ENCODE measurements around the gene CD207.
"Not testable (repeated sequence)": the region's sequence is repeated elsewhere in the genome, so short reads cannot be mapped to it uniquely, and the experiment has no call there.

The CD207 gene

DNA sequence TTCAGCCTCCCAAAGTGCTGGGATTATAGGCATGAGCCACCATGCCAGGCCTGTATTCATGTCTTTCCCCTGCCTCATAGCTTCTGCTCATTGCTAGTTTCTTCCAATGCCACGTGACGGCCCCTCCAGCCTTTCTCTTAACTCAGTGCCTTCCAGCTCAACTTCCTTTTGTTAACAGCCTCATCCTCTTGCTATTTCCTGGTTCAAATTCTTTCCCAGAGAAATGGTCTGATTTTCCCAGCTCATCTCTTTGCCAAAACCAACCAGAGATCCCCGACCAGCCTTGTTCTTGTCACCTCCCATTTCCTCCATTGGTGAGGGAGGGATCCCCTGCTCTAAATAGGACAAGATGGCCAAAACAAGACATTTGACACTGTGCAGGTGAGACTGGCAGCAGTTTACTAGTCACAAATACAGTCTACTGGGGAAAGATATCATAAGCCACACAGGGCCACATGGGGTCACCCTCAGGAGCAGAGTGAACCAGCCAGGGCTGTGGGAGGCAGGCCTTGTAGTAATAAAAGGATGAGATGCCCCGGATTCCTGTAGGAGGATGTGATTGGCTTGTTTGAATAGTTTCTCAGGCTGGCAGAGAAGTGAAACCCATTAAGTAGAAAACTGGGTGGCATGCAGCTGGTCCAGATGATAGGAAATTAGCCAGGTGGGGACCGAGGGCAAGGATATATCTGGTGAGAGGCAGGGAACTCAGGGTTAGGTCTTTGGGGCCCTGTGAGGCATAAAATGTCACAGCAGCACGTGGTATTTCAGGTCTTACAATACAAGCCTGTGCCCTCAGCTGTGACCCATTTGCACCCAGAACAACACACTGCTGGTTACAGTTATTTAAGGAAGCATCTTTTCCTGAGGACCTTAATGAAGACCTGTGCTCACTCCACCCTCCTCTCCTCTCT lies 6.4 kb downstream of the CD207 start:
- no peak for DNase-seq (ENCODE audit: low read depth)

DNA sequence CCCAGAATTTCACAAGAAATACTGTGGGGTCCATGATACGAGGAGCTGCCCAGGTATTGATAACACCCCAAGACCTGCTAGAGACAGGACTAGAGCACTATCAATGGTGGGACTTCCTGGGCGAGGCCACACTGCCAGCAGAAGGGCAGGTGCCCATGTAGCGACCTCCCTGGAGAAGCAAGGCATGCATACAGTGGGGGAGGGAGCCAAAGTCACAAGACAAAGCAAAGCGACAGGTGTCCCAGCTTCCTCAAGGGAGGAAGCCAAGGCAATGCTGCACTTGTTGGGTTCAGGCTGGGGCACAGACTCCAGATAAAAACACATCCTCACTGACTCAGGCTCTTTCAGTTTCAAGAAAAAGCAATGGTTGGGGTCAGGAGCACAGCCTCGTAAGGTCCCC lies 7.5 kb downstream of the CD207 start:
- DNase-seq (ENCODE audit: low read depth), result no peak

DNA sequence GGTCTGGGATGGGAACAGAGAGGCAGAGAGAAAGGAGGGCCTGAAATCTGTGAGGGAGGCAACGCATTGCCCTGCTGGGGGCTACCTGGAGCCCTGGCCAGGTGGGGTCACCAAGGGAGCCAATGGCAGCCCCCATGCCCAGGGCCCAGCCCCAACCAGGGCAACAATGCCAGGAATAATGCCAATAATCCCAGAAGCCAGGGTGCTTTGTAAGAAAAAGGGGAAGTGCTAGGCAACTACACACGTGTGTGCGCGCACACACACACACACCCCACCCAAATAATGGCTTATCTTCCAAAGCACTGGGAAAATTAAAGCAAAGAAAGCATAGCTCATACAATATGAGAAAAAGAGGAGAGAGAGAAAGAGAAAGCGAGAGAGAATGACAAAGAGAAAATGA lies 8.2 kb downstream of the CD207 start:
- no peak for DNase-seq (ENCODE audit: low read depth)

DNA sequence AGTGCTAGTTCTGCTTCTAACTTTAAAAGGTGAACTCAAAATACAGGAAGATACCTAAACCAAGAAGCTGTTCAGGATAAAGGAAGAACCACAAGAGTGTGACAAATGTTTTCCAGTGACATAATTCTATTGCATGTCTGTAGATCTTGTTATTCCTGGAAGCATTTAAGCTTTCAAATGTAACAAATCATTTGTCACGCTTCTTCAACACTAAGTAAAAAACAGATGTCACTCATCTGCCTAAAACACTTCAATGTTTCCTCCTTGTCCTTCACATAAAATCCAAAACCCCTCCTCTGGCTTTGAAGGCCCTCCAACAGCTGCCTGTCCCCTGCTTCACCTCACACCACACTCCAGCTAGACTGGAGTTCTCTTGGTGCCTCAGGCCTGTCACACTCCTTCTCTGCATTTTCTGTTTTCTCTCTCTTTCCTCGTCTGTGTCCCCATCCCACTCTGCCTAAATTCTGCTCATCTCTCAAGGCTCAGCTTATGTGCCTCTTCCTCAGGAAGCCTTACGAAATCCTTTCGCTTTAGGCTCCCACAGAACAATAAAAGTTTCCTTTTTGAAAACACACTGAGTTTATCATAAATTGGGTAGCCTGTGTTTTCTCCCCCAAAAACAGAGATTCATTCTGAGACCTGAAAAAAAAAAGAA lies 8.8 kb downstream of the CD207 start:
- DNase-seq (ENCODE audit: low read depth), result no peak

DNA sequence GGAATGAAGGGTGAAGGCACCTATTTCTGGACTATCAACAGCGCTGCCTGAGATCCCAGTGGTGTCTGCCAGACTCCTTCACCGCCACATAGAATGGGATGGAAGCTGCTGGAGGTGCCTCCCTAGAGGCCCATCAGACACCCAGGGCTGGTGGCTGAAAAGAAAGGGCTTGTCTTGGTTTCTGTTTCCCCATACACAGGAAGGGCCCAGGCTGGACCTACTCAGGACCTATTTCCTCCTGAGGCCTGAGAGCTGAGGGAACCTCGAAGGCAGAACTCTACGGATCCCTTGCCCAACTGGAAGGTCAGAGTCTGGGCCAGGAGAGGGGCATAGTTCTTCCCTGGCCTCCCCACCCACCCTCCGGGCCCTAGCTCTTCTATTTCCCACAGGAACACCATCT lies 12.4 kb downstream of the CD207 start:
- no peak for DNase-seq (ENCODE audit: low read depth)

DNA sequence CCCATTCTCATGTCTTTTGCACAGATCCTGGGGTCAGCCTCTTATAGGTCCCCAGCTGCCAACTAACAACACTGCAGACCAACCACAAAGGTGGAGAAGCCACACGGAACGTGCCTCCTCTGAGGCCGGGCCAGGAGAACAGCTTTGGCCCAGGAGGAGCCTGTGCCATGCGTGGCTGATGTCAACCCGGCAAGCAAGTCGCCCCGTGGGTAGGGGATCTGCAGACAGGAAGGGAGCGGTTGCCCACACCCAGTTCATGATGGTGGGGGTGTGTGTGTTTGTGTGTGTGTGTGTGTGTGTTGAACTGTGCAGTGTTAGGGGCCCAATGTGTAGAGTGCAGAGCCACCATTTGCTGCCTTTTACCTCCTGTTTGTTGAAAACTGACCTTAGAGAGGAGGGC lies 12.8 kb downstream of the CD207 start:
- DNase-seq (ENCODE audit: low read depth), result no peak

DNA sequence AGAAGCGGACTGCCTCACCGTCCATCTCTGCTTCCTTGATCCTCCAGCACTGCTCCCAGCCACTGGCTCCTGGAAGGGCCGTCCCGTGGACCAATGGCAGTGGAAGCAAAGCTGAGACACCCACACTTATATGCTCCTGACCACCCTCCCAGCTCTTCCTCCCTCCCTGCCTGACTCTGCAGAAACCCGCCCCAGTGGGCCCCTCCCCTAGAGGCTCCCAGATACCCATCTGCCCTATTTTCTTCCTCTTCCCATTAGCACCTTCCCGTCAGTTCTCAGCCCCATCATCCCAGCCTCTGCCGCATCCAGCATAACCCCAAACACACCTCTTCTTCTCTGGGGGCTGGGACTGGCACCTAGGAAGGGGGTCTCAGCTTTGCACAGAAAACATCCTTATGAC lies 15.1 kb downstream of the CD207 start, which contains the start of gene CLEC4F:
TSS of gene CLEC4F (minus strand) at position 101 of the 400 bp plus-strand sequence. CDS start at position 25, 76 bp downstream.
- DNase-seq (ENCODE audit: low read depth), result no peak

DNA sequence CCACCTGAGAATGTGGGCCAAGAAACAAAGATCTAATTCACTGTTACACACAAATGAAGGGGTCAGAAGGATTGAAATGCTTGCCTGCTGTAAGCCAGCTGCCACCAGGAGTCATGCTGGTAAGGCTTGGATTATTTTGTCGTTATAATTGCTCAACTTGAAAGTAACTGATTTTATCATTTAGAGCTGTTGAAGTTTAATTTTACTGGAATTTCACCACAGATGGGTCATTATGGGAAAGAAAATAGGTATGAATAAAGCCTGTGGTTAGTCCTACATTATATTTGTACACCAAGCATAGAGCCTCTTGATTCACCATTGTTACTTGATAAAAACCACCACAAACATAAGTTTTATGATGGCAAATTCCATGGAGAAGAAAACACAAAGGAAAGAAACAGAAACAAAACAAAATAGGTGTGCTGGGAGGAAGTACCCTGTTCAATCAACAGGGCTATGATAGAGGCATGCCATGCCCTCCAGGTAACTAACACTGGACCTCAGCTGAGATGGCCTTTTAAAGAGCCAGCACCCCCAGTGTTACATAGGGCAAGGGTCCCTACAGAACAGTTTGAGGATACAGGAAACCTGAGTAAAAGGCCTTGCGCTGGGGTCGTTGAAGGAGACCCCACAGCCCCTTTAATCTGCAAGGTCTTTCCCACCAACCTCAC lies 18.2 kb downstream of the CD207 start:
- DNase-seq (ENCODE audit: low read depth), result no peak

DNA sequence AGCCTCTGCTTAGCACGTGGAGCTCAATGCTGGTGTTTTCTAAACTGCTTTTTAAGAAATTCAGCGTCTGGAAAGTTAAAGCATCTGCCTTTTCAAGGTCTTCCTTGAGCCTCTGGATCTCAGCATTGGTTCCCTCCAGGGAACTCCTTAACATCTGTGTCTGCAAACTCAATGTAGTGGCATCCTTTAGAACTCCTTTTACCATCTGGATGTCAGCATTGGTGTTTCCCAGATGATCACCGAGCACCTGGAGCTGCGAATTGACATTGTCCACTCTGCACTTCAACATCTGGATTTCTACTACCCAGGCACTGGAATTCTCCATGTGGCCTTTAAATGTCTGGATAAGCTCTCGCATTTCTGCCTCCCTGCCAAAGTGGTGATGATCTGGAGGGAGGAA lies 18.9 kb downstream of the CD207 start:
- no peak for DNase-seq (ENCODE audit: low read depth)

DNA sequence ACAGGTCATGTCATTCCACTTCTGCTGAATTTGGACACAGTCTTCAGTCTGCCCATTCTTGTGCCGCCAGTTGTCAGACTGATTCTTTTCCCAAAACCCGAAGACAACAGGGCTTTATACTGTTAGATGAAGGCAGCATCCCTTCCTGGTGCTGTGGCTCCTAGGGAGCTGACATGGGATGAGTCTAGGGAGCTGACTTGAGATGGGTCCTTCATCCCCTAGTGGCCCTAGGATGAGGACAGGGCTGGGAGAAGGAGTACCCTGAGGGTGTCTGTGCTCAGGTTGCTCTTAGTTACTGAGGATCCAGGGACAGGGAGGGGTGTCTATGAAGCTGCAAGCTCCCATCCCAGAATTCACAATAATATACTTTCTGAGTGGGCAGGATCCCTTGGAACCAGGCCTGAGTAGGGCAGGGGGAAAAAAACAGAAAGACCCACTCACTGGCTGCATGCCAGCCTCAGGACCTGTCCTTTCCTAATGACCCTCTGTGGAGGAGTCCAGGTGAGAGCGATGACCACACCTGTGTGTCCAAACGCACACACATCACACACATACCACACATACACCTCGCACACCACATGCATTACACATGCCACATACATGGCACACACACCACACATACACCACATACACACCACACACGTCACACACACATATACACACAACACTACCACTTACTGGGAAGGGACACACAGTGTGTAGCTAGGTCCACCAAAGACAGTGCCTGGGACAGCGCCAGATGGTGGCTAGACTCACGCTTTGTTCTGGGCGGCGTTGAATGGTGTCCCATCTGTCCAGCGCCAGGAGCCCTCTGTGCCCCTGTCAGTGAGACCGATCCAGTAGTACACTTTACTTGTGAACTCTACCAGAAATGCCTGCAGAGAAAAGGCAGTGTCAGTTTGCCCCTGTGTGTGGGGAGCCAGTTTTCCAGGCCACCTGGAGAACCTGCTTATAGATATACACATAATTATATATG lies 26.3 kb downstream of the CD207 start:
- no peak for DNase-seq (ENCODE audit: low read depth)

DNA sequence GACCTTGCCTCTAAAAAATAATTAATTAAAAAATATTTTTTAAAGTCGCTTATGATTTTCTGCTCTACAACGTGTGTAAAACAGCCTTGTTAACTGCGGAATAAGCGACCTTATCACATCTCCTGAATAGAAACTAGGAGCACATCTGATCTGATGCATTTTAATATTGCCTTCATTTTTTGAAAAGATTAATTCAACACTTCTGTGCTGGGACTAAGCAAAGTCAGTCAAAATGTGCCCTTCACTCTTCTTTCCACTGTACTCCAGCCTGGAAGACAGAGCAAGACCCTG lies 27.8 kb downstream of the CD207 start:
- DNase-seq (ENCODE audit: low read depth), result no peak

DNA sequence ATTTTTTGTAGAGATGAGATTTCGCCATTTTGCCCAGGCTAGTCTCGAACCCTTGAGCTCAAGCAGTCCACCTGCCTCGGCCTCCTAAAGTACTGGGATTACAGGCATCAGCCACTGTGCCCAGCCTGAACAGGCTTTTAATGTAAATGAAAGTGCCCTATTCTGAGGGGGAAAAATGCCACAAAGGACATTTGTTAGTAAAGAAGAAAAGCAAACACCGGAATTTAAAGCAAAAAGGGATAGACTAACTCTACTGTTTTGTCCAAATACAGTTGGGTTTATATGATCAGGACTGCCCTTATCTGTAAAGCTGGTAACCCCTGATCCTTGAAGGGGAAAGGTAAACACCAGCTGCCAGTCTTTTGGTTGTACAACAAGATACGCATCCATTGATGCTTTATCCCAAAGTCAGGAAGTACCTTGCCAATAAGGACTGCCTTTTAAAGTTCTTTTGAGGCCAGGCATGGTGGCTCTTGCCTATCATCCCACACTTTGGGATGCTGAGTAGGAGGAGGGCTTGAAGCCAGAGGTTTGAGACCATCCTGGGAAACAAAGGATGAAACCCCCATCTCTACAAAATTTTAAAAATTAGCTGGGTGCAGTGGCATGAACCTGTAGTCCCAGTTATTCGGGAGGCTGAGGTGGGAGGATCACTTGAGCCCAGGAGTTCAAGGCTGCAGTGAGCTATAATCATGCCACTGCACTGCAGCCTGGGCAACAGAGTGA lies 28.4 kb downstream of the CD207 start:
- DNase-seq (ENCODE audit: low read depth), result no peak

DNA sequence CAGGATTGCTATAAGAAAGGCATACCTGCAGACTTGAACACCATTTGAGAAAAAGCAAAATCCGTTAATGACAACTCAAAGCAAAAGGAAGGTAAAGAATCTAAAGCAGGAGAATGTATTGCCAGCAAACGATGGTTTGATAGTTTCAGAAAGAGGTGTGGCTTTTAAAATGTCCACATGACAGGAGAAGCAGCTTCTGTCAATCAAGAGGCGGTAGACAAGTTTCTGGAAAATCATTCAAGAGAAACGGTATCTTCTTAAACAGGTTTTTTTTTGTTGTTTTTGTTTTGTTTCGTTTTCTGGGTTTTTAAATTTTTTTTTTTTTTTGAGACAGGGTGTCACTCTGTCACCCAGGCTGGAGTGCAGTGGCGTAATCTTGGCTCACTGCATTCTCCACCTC lies 29.0 kb downstream of the CD207 start:
- DNase-seq (ENCODE audit: low read depth), result no peak

DNA sequence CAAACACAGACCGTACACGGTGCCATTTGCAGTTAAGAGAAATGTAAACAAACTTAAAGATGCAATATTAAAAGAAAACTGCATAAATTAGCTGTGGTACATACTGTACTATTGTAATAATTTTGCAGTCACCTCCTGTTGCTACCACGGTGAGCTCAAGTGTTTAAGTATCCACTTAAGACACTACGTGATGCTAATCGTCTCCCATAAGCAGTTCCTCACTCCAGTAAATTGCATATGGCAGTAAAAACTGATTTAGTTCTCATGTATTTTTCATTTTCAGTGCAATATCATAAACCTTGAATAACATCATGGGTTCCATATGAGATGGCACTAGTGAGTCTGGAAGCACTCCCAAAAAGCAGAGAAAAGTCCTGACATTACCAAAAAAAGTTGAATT lies 29.6 kb downstream of the CD207 start:
- DNase-seq (ENCODE audit: low read depth), result no peak

DNA sequence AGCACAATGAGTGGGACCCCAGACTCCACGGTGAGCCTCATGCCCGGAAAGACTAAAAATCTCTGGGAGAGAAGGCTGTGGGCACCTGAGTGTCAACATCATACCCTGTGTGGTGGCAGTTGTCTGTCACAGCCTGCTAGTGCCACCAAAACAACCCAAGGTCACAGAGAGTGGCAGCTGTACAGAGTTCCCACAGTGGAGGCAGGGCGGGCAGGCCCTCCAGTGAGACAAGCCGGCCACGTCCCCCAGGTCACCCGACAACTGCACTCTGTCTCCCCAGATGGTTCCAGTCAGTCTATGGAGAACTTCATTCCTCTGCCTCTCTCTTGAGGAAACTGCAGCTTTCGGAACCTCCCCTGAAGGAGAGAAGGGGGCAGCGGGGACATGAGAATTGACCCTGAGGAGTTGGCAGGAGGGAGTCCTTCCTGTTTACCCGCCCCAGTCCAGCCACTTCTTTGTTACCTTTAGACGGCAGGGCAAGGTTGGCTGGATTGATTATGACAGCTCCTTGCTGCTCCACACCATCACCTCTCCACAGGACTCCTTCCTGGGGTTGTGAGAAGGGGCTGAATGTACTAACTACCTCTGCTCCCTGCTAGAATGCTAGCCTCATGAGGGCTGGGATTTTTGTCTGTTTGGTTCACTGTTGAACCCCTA lies 33.9 kb downstream of the CD207 start:
- no peak for DNase-seq (ENCODE audit: low read depth)

DNA sequence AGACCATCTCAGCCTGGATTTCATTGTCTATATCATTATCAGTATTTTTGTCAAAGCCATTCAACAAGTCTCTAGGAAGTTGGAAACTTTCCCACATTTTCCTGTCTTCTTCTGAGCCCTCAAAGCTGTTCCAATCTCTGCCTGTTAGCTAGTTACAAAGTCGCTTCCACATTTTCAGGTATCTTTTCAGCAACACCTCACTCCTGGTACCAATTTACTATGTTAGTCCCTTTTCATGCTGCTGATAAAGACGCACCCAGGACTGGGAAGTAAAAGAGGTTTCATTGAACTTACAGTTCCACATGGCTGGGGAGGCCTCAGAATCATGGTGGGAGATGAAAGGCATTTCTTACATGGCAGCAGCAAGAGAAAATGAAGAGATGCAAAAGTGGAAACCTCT lies 35.9 kb downstream of the CD207 start:
- no peak for DNase-seq (ENCODE audit: low read depth)

DNA sequence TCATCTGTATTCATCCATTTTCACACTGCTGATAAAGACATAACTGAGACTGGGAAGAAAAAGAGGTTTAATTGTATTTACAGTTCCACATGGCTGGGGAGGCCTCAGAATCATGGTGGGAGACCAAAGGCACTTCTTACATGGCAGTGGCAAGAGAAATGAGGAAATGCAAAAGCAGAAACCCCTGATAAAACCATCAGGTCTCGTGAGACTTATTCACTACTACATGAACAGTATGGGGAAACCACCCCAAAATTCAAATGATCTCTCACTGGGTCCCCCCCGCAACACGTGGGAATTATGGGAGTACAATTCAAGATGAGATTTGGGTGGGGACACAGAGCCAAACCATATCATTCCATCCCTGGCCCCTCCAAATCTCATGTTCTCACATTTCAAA lies 37.6 kb downstream of the CD207 start:
- DNase-seq (ENCODE audit: low read depth), result not testable (repeated sequence)

DNA sequence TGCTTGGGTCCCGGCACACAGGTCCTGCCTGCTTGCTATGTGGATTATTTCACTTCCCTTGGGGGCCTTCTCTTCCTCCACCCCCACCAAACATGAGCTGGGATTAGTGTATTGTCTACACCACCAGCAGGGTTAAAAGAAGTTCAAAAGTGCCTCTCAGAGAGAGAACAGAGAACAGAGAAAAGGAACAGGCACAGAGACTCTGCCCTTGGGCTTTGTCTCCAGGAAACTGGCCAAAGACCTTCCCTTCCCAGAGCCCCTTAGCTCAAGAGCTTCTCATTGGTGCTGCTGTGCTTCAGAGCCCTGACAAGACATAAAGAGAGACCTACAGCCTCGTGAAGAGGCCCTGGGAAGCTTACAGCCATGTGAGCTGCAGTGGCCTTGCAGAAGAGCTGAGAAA lies 38.1 kb downstream of the CD207 start:
- DNase-seq (ENCODE audit: low read depth), result no peak

DNA sequence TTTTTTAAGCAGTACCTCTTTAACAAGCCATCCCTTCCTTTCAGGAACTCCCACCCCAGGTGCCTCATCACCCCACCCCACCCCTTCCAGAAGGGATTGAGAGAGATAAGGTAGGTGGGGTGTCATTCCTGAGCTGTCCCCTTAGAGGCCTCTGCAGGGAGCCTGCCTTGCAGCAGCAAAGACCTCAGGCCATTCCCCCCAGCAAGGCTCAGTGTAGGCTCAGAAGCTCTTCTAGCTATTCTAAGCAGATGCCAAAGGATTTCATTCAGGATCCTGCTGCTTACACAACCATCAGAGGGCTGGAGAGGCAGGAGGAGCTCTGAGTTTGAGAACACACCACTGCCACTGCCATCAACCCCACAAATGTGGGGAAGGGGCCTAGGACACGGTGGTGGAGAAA lies 39.4 kb downstream of the CD207 start:
- no peak for DNase-seq (ENCODE audit: low read depth)

DNA sequence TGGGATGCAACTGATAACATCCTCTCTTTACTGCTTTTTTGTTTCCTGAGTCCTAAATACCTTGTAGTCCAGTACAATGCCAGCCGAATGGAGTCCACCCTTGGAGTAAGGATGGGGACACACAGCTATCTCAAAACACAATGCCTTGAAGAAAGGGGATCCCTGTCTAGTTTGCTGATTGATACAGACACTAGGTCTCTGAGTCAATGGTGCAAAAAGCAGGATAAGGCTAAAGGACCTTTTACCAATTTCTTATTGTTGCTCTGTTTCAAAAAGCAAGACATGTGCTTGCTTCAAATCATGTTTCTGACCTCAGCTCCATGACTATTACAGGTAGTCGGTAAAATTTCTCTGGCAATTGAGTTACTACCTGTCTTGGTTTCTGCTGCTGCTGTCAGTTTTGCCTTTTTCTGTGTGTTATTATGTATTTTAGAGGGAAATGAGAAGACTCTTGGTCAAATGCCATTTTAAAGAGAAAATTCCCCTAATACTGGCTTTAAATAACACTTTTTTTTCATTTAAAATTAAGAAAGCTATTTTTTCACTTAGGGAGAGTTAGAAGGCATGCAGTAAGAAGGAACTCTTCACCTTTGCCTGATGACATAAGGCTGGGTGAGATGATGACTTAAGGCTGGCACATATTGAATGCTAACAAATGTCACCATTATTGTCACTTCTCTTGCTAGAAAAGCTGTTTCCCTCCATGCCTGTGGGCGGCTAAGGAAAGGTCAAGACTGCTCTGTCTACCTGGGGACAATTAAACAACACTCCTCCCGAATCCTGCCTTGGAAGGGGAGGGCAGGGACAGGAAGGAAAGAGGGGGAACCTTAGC lies 40.2 kb downstream of the CD207 start:
- DNase-seq (ENCODE audit: low read depth), result no peak
